Measurements from ENCODE around the gene CFAP54. TPM values are rescaled to one million over a fixed set of nuclear protein-coding genes. Genes with fewer than 3 reads are reported as not detected.

CFAP54 gene
- polyA plus RNA-seq, 2 of the 4 experiments (the other 2 are of a cell fraction), result 0.70 to 1.2 TPM

DNA sequence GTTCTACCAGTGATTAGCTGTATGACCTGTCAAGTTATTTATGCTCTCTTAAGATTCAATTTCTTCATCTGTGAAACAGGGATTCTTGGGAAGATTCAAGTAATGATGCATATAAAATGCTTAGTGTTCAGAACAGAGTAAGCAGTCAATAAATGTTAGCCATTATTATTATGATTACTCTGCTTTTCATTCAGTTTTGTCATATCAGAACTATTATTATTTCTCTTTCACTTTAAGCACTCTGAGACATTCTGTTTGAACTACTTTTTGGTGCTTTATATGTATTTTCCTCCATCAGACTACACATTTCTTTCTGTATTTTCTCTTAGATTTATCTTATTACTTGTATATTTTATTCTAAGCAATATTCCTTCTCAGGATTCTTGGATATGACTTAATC, 81.2 kb downstream of the CFAP54 start:
- ChIA-PET CTCF (no interaction called here), POLR2A (no interaction called here)
- H3K4me2 ChIP-seq, result no peak overlapping the region
- ATAC-seq (no peak), DNase-seq (ENCODE audit: low read depth in 1 of 2, low spot score in 1 of 2) (no peak), FAIRE-seq (no peak)
- TF ChIP-seq JUNB (IDR thresholded peaks at IDR 0.05), result no peak
- no peak for TF ChIP-seq BHLHE40 (IDR thresholded peaks at IDR 0.05; ENCODE audit: low read depth, low read length)
- no peak for TF ChIP-seq CBX8 (IDR thresholded peaks at IDR 0.05)
- TF ChIP-seq POLR2AphosphoS2 (conservative IDR thresholded peaks at IDR 0.05; ENCODE audit: low read length), result no peak
- no peak for TF ChIP-seq HOXB13 (CRISPR knock-in tag; IDR thresholded peaks at IDR 0.05; ENCODE audit: low read depth)
- no peak for TF ChIP-seq HEYL (CRISPR knock-in tag; IDR thresholded peaks at IDR 0.05)
- TF ChIP-seq EHF (CRISPR knock-in tag; IDR thresholded peaks at IDR 0.05), result no peak
- TF ChIP-seq RNF2 (IDR thresholded peaks at IDR 0.05; ENCODE audit: borderline replicate concordance, low read depth), result no peak
- TF ChIP-seq NR3C1 (IDR thresholded peaks at IDR 0.05), result no peak
- TF ChIP-seq FOSL2 (IDR thresholded peaks at IDR 0.05), result no peak
- TF ChIP-seq FOSL2 (CRISPR knock-in tag; IDR thresholded peaks at IDR 0.05), result no peak
- TF ChIP-seq, protein P1, sequence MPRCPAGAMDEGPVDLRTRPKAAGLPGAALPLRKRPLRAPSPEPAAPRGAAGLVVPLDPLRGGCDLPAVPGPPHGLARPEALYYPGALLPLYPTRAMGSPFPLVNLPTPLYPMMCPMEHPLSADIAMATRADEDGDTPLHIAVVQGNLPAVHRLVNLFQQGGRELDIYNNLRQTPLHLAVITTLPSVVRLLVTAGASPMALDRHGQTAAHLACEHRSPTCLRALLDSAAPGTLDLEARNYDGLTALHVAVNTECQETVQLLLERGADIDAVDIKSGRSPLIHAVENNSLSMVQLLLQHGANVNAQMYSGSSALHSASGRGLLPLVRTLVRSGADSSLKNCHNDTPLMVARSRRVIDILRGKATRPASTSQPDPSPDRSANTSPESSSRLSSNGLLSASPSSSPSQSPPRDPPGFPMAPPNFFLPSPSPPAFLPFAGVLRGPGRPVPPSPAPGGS (IDR thresholded peaks at IDR 0.05), result no peak
- H3K9me3 ChIP-seq, result no peaks in the 10 kb centered on the region
- H3K4me3 ChIP-seq, result no peak overlapping the region
- no peak overlapping the region for H3K27ac ChIP-seq
- no peaks in the 10 kb centered on the region for H3K4me1 ChIP-seq

DNA sequence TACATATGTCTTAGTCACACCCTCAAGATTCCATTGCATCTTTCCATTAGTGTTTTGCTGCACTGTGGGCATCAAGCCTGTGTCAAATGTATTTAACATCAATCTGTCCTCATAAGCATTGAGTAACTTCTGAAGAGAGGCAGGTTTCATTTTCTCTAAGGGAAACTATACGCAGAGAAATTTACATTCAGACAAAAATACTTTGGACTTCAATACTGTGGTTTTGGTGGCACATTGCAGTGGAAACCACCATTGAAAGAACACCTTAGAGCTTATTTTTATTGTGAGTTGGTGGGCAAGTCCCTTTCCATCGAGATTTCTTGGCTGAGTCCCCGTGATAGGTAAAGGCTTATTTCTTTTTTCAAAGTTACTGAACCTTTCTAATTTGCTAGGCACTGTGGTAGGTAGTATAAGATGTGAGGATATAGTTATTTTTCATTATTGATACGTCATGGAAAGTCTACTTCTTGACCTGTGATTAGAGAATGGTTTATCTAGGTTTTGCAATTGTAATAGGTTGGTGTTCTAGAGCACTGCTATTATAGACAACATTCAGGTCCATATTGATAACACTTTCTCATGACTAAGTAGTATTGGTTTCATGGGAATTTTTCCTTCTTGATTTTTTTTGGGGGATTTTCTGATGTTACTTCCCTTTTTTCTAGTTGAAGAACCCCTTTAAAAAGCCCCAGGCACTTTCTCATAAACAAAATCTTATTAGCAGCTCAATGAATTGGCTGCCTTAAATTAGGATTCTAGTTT, 81.9 kb downstream of the CFAP54 start:
- H3K9me3 ChIP-seq, result no peaks in the 10 kb centered on the region
- POLR2A ChIA-PET, result no interaction called here
- CTCF ChIA-PET, result no interaction called here
- no peak for TF ChIP-seq JUN (IDR thresholded peaks at IDR 0.05)
- no peak for TF ChIP-seq HOXB13 (CRISPR knock-in tag; IDR thresholded peaks at IDR 0.05; ENCODE audit: low read depth)
- TF ChIP-seq FOSL2 (IDR thresholded peaks at IDR 0.05), result no peak
- no peak for TF ChIP-seq FOSL2 (CRISPR knock-in tag; IDR thresholded peaks at IDR 0.05)
- TF ChIP-seq KDM5A (IDR thresholded peaks at IDR 0.05), result no peak
- no peak for TF ChIP-seq FOSB (CRISPR knock-in tag; IDR thresholded peaks at IDR 0.05)
- no peak for TF ChIP-seq BHLHE40 (IDR thresholded peaks at IDR 0.05; ENCODE audit: low read depth, low read length)
- TF ChIP-seq NPAS2 (CRISPR knock-in tag; IDR thresholded peaks at IDR 0.05; ENCODE audit: borderline replicate concordance), result no peak
- TF ChIP-seq ZFP36 (IDR thresholded peaks at IDR 0.05; ENCODE audit: borderline replicate concordance, partially characterized antibody), result no peak
- TF ChIP-seq CEBPB (IDR thresholded peaks at IDR 0.05), result no peak
- TF ChIP-seq, protein P2, sequence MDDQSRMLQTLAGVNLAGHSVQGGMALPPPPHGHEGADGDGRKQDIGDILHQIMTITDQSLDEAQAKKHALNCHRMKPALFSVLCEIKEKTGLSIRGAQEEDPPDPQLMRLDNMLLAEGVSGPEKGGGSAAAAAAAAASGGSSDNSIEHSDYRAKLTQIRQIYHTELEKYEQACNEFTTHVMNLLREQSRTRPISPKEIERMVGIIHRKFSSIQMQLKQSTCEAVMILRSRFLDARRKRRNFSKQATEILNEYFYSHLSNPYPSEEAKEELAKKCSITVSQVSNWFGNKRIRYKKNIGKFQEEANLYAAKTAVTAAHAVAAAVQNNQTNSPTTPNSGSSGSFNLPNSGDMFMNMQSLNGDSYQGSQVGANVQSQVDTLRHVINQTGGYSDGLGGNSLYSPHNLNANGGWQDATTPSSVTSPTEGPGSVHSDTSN (IDR thresholded peaks at IDR 0.05), result no peak
- no peak for TF ChIP-seq RARB (CRISPR knock-in tag; IDR thresholded peaks at IDR 0.05)
- TF ChIP-seq, protein P3, sequence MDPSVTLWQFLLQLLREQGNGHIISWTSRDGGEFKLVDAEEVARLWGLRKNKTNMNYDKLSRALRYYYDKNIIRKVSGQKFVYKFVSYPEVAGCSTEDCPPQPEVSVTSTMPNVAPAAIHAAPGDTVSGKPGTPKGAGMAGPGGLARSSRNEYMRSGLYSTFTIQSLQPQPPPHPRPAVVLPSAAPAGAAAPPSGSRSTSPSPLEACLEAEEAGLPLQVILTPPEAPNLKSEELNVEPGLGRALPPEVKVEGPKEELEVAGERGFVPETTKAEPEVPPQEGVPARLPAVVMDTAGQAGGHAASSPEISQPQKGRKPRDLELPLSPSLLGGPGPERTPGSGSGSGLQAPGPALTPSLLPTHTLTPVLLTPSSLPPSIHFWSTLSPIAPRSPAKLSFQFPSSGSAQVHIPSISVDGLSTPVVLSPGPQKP (IDR thresholded peaks at IDR 0.05; ENCODE audit: low read depth, low read length), result no peak
- no peak for DNase-seq (ENCODE audit: low read depth in 1 of 2, low spot score in 1 of 2)
- 0 out of 3 replicates have a peak overlapping the region, but pooled peaks have one; percentile 12 for H3K4me2 ChIP-seq
- no peak overlapping the region for H3K4me3 ChIP-seq
- no peak for FAIRE-seq
- ATAC-seq, result no peak
- 12% methylated on average over 4 of the region's 4 CpGs for WGBS (ENCODE audit: missing lambda C conversion rate)
- no peaks in the 10 kb centered on the region for H3K4me1 ChIP-seq
- no peak overlapping the region for H3K27ac ChIP-seq
